ENCODE results near the gene ATG10.
A peak's percentile ranks its signal among the peaks of the same experiment; 100 is the strongest.
"Not testable (repeated sequence)": the region's sequence is repeated elsewhere in the genome, so short reads cannot be mapped to it uniquely, and the experiment has no call there.

Gene ATG10

DNA sequence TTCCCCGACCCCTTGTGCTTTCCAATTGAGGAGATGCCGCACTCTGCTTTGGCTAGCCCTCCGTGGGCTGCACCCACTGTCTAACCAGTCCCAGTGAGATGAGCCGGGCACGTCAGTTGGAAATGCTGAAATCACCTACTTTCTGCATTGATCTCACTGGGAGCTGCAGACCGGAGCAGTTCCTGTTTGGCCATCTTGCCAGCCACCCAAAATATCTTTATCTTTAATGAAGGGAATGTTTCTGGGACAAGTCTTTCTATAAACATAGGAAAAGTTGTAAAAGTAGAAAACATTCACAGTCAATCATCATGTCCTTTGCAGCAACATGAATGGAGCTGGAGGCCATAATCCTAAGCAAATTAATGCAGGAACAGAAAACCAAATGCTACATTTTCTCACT, 158.8 kb downstream of the ATG10 start:
- no peak for DNase-seq (ENCODE audit: low read depth)
- H3K4me3 ChIP-seq (ENCODE audit: low read length): no peak overlapping the region
- H3K27me3 ChIP-seq (replicated peaks; ENCODE audit: control insufficient read depth, insufficient read depth, low read length): no peaks in the 10 kb centered on the region
- H3K9ac ChIP-seq (ENCODE audit: low read length): no peak overlapping the region
- H3K9me3 ChIP-seq (ENCODE audit: control insufficient read depth, low read length): peaks cover 4% of the 10 kb centered on the region
- no peaks in the 10 kb centered on the region for H3K36me3 ChIP-seq (ENCODE audit: control insufficient read depth, insufficient read depth, low read length, severe bottlenecking)
- H3K4me1 ChIP-seq (ENCODE audit: control insufficient read depth, insufficient read depth, low read length): no peaks in the 10 kb centered on the region

DNA sequence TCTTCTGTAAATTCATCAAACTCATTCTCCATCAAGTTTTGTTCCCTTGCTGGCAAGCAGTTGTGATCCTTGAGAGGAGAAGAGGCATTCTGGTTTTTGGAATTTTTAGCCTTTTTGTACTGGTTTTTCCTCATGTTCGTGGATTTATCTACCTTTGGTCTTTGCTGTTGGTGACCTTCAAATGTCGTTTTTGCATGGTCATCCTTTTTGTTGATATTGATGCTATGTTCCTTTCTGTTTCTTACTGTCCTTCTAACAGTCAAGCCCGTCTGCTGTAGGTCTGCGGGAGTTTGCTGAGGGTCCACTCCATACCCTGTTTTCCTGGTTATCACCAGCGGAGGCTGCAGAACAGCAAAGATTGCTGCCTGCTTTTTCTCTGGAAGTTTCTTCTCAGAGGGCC, 165.4 kb downstream of the ATG10 start:
- Histone ChIP-seq H3K4me1 (ENCODE audit: control insufficient read depth, insufficient read depth, low read length) (no peaks in the 10 kb centered on the region), H3K27me3 (replicated peaks; ENCODE audit: control insufficient read depth, insufficient read depth, low read length) (no peaks in the 10 kb centered on the region), H3K36me3 (ENCODE audit: control insufficient read depth, insufficient read depth, low read length, severe bottlenecking) (no peaks in the 10 kb centered on the region), H3K9me3 (ENCODE audit: control insufficient read depth, low read length) (no peaks in the 10 kb centered on the region), H3K4me3 (ENCODE audit: low read length) (no peak overlapping the region), H3K9ac (ENCODE audit: low read length) (no peak overlapping the region)
- no peak for DNase-seq (ENCODE audit: low read depth)

DNA sequence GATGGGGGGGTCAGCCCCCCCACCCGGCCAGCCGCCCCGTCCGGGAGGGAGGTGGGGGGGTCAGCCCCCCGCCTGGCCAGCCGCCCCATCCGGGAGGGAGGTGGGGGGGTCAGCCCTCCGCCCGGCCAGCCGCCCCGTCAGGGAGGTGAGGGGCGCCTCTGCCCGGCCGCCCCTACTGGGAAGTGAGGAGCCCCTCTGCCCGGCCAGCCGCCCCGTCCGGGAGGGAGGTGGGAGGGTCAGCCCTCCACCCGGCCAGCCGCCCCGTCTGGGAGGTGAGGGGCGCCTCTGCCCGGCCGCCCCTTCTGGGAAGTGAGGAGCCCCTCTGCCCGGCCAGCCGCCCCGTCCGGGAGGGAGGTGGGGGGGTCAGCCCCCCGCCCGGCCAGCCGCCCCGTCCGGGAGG, 168.0 kb downstream of the ATG10 start:
- not testable (repeated sequence) for H3K27me3 ChIP-seq (replicated peaks; ENCODE audit: control insufficient read depth, insufficient read depth, low read length); H3K4me3 ChIP-seq (ENCODE audit: low read length); H3K9ac ChIP-seq (ENCODE audit: low read length); DNase-seq (ENCODE audit: low read depth); H3K4me1 ChIP-seq (ENCODE audit: control insufficient read depth, insufficient read depth, low read length); H3K36me3 ChIP-seq (ENCODE audit: control insufficient read depth, insufficient read depth, low read length, severe bottlenecking); H3K9me3 ChIP-seq (ENCODE audit: control insufficient read depth, low read length)

DNA sequence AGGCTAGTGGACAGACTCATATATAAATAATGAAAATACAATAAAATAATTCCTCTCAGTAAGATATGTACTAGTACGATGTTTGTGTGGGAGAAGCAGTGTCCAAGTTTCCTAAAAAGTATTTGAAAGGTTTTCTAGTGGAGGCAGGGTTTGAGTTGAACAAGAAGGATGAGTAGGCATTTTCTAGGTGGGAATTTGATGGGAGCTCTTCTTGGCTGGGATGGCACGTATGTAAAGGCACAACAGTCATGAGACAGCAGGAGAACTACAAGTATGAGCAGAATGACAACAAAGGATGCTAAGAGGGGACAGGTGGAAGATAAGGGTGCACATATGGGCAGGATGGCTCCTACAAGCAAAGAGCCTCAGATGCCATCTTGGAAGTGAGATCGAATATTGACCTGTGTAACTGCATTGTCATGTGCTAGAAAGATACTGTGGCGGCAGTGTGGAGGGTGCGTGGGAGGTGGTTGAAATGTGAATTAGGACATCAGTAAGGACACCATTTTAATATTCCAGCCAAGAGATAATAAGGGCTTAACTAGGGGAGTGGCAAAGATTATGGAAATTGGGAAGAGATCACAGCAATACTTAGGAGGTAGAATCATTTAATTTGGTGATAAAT, 170.5 kb downstream of the ATG10 start:
- Histone ChIP-seq H3K4me3 (ENCODE audit: low read length) (no peak overlapping the region), H3K27me3 (replicated peaks; ENCODE audit: control insufficient read depth, insufficient read depth, low read length) (no peaks in the 10 kb centered on the region), H3K36me3 (ENCODE audit: control insufficient read depth, insufficient read depth, low read length, severe bottlenecking) (no peaks in the 10 kb centered on the region), H3K9ac (ENCODE audit: low read length) (no peak overlapping the region), H3K4me1 (ENCODE audit: control insufficient read depth, insufficient read depth, low read length) (peaks cover under 1% of the 10 kb centered on the region), H3K9me3 (ENCODE audit: control insufficient read depth, low read length) (peaks cover 11% of the 10 kb centered on the region)
- no peak for DNase-seq (ENCODE audit: low read depth)

DNA sequence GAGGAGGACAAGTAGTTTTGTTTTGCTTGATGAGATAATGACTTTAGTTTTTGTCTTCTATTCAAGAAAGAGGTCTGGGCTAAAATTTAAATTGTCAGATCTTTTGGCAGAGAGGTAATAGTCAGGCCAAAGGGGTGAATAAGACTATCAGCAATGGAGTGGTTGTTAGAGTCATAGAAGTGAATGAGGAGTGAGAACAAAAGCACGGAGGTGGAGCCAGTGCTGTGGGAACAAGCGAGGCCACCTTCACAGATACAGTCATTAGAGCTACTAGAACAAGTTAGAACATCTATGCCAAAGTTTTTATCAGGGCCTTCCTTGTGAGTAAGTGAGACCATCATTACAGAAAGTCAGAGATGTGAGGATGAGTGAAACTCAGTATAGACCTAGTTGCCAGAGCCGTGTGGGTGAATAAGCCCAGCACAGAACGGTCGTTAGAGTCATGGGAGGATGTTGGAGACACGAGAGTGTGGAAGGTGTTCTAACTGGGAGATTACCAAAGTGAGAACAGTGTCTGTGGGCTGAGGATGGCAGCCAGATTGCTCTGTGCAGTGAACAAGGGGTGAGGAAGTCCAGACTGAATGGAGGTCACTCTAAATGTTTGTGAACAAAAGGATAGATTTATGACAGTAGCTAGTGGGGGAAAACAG, 171.2 kb downstream of the ATG10 start:
- DNase-seq (ENCODE audit: low read depth): no peak
- Histone ChIP-seq H3K9ac (ENCODE audit: low read length) (no peak overlapping the region), H3K4me1 (ENCODE audit: control insufficient read depth, insufficient read depth, low read length) (peaks cover 8% of the 10 kb centered on the region), H3K27me3 (replicated peaks; ENCODE audit: control insufficient read depth, insufficient read depth, low read length) (no peaks in the 10 kb centered on the region), H3K4me3 (ENCODE audit: low read length) (no peak overlapping the region), H3K36me3 (ENCODE audit: control insufficient read depth, insufficient read depth, low read length, severe bottlenecking) (no peaks in the 10 kb centered on the region), H3K9me3 (ENCODE audit: control insufficient read depth, low read length) (peaks cover 11% of the 10 kb centered on the region)

DNA sequence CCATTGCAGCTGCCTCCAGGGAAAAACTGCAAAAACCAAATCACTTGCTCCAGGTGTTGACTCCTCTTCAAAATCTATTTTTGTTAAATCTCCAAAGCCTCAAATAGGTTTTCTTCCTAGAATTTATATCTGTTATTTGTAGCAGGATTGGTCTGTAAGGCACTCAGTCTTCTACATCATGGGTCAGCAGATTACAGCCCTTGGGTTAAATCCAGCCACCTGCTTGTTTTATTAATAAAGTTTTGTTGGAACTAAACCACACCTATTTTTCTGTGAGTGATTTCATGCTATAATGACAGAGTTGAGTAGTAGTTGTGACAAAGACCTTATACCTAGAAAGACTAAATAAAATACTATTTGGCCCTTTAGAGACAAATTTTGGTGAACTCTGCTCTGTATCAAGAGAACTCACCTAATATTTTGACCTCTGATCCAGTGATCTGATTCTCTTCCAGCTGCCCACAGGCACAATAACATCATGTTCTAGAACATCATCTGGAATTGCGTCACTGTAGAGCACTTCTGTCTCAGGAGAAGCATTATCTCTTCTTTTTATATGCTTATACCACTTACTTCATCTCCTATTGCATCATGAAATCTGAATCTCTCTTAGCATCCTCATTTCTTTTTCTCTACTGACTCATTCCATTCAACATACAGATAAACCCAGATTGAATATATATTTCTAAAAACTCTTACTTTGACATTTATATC, 176.2 kb downstream of the ATG10 start:
- Histone ChIP-seq H3K27me3 (replicated peaks; ENCODE audit: control insufficient read depth, insufficient read depth, low read length) (no peaks in the 10 kb centered on the region), H3K9ac (ENCODE audit: low read length) (peak overlapping the region; percentile 52), H3K9me3 (ENCODE audit: control insufficient read depth, low read length) (peaks cover 11% of the 10 kb centered on the region), H3K4me3 (ENCODE audit: low read length) (peak overlapping the region; percentile 26), H3K4me1 (ENCODE audit: control insufficient read depth, insufficient read depth, low read length) (peaks cover 49% of the 10 kb centered on the region), H3K36me3 (ENCODE audit: control insufficient read depth, insufficient read depth, low read length, severe bottlenecking) (no peaks in the 10 kb centered on the region)
- DNase-seq (ENCODE audit: low read depth): peak; percentile 89

DNA sequence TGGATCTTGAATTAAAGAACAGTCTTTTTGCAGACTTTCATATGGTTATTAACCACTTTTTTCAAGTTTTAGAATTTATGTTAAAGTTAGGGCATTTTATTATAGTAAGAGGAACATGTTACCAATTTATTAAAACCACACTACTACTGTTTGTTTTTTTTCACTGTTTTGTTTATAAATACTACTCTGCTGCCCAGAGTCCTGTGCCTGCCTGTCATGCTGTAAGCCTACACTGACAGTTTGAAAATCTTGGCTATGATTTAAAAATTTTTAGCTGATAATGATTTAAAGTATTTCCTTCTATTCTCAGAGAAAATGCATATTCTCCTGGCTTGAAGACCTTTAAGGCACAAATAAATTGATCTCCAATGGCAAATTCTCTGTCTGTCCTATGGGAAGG, 177.6 kb downstream of the ATG10 start:
- H3K4me1 ChIP-seq (ENCODE audit: control insufficient read depth, insufficient read depth, low read length): peaks cover 49% of the 10 kb centered on the region
- no peaks in the 10 kb centered on the region for H3K27me3 ChIP-seq (replicated peaks; ENCODE audit: control insufficient read depth, insufficient read depth, low read length)
- peak overlapping the region; percentile 52 for H3K9ac ChIP-seq (ENCODE audit: low read length)
- peaks cover 4% of the 10 kb centered on the region for H3K9me3 ChIP-seq (ENCODE audit: control insufficient read depth, low read length)
- DNase-seq (ENCODE audit: low read depth): peak; percentile 29
- H3K4me3 ChIP-seq (ENCODE audit: low read length): no peak overlapping the region
- no peaks in the 10 kb centered on the region for H3K36me3 ChIP-seq (ENCODE audit: control insufficient read depth, insufficient read depth, low read length, severe bottlenecking)

DNA sequence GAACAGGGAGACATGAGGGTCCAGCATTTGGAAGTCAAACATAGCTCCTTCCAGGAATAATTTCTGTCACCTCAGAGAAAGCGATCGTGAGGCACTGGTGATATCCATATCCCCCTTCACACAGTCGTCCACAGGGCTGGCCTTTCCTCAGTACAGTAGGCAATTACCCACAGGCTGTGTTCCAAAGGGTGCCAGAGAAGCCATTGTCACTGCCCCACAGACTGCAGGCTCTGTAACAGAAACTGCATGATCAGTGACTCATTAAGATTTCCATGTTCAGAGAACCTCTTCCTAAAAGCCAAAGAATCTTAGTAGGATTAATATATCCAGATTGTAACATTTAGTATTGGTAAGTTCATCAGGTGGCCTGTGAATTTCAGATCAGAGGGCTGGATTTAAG, 178.7 kb downstream of the ATG10 start:
- Histone ChIP-seq H3K9me3 (ENCODE audit: control insufficient read depth, low read length) (no peaks in the 10 kb centered on the region), H3K4me1 (ENCODE audit: control insufficient read depth, insufficient read depth, low read length) (peaks cover 49% of the 10 kb centered on the region), H3K4me3 (ENCODE audit: low read length) (peak overlapping the region; percentile 27), H3K36me3 (ENCODE audit: control insufficient read depth, insufficient read depth, low read length, severe bottlenecking) (no peaks in the 10 kb centered on the region), H3K9ac (ENCODE audit: low read length) (peak overlapping the region; percentile 52), H3K27me3 (replicated peaks; ENCODE audit: control insufficient read depth, insufficient read depth, low read length) (no peaks in the 10 kb centered on the region)
- peak; percentile 23 for DNase-seq (ENCODE audit: low read depth)

DNA sequence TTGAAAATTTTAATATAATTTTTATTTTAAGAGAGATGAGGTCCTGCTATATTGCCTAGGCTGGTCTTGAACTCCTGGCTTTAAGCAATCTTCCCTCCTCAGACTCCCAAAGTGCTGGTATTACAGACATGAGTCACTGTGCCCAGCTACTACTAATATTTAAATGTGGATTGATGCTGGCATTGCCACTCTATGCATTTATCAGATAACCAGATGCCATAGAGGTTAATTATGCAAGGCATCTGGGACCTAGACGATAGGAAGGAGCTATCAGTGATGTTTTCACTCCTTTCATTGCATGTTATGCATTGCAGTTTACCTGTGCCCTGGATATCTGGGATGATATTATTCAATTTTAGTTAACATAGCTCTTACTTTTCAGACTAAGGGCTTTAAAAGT, 179.4 kb downstream of the ATG10 start:
- Histone ChIP-seq H3K9me3 (ENCODE audit: control insufficient read depth, low read length) (no peaks in the 10 kb centered on the region), H3K27me3 (replicated peaks; ENCODE audit: control insufficient read depth, insufficient read depth, low read length) (no peaks in the 10 kb centered on the region), H3K36me3 (ENCODE audit: control insufficient read depth, insufficient read depth, low read length, severe bottlenecking) (no peaks in the 10 kb centered on the region), H3K4me3 (ENCODE audit: low read length) (no peak overlapping the region), H3K4me1 (ENCODE audit: control insufficient read depth, insufficient read depth, low read length) (peaks cover 49% of the 10 kb centered on the region), H3K9ac (ENCODE audit: low read length) (no peak overlapping the region)
- DNase-seq (ENCODE audit: low read depth): no peak

DNA sequence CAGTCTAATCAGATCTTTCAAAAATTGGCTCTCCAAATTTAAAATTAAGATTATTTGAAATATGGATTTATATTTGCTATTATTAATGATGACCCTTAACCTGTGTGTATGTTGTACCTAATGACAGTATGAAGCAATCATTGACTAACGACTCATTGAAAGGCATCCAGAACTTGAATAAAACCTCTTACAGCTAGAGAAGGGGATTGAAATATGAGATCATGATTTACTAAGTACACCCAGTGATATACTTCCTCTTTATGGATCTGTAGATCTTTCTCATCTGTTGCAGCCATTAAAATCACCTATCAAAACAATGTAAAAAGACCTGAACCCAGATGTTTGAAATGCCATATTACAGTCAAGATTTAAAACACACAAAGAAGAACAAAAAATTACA, 179.8 kb downstream of the ATG10 start:
- Histone ChIP-seq H3K9me3 (ENCODE audit: control insufficient read depth, low read length) (no peaks in the 10 kb centered on the region), H3K4me1 (ENCODE audit: control insufficient read depth, insufficient read depth, low read length) (peaks cover 49% of the 10 kb centered on the region), H3K27me3 (replicated peaks; ENCODE audit: control insufficient read depth, insufficient read depth, low read length) (no peaks in the 10 kb centered on the region), H3K36me3 (ENCODE audit: control insufficient read depth, insufficient read depth, low read length, severe bottlenecking) (no peaks in the 10 kb centered on the region), H3K4me3 (ENCODE audit: low read length) (no peak overlapping the region), H3K9ac (ENCODE audit: low read length) (no peak overlapping the region)
- DNase-seq (ENCODE audit: low read depth): no peak

DNA sequence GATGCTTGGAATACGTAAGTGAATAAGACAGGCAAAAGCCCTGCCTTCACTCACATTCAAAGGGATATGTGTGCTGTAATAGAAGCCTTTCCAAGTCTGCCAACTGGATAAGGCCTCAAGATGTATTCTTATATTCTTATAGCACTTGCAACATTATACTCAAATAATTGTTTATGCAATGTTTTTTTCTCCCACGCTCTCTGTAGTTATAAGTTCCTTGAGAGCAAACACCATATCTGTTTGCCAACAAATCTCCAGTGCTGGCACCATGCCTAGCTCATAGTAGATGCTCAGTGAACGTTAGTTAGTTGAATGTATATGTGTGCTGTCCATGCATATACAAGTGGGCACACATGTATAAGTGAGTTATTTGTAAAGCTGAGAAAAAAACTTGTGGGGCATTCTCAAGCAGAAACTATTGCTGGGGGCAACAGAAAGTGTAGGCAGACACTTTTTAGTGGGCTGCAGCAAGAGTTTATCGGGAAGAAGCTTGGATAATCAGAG, 181.2 kb downstream of the ATG10 start:
- DNase-seq (ENCODE audit: low read depth): no peak
- Histone ChIP-seq H3K4me3 (ENCODE audit: low read length) (no peak overlapping the region), H3K36me3 (ENCODE audit: control insufficient read depth, insufficient read depth, low read length, severe bottlenecking) (no peaks in the 10 kb centered on the region), H3K9me3 (ENCODE audit: control insufficient read depth, low read length) (no peaks in the 10 kb centered on the region), H3K4me1 (ENCODE audit: control insufficient read depth, insufficient read depth, low read length) (peaks cover 42% of the 10 kb centered on the region), H3K9ac (ENCODE audit: low read length) (no peak overlapping the region), H3K27me3 (replicated peaks; ENCODE audit: control insufficient read depth, insufficient read depth, low read length) (no peaks in the 10 kb centered on the region)
